ENCODE data around the gene OR2AT4. TPM values are rescaled to one million over a fixed set of nuclear protein-coding genes. Genes with fewer than 3 reads are reported as not detected.
"Not testable (repeated sequence)": the region's sequence is repeated elsewhere in the genome, so short reads cannot be mapped to it uniquely, and the experiment has no call there.

The OR2AT4 gene
- total and polyA plus RNA-seq, 4 experiments from 2014 or later: not detected

DNA sequence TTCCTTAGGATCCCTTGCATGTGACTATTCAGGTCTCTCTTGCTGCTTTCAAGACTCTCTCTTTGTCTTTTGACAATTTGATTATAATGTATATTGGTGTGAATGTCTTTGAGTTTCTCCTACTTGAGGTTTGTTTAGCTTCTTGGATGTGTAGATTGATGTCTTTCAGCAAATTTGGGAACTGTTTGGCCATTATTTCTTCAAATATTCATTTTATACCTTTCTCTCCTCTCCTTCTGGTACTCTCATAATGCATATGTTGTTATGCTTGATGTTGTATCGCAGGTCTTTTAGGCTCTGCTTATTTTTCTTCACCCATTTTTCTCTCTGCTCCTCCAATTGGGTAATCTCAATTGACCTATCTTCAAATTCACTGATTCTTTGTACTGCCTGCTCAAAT lies 44.2 kb downstream of the OR2AT4 start:
- Mint-ChIP-seq H3K9me3 (peaks cover 7 to 20% (median 15%) of the 10 kb centered on the region in 8 donors), H3K27ac (no peak overlapping the region)

GRCh38 chr11:75051043-75051442 lies 45.6 kb downstream of the OR2AT4 start:
- Histone ChIP-seq H3K27ac (ENCODE audit: low read depth, low read length) (no peak overlapping the region), H3K4me3 (ENCODE audit: low read length in 2 of 2) (no peak overlapping the region), H3K27me3 (ENCODE audit: insufficient read depth, low read length) (no peaks in the 10 kb centered on the region), H3K4me1 (ENCODE audit: insufficient read depth, low read length) (no peaks in the 10 kb centered on the region), H3K36me3 (ENCODE audit: insufficient read depth, low read length) (no peaks in the 10 kb centered on the region), H3K9me3 (ENCODE audit: control insufficient read depth in 1 of 2, low read length in 2 of 2) (no peaks in the 10 kb centered on the region)
- peaks cover 7 to 20% (median 15%) of the 10 kb centered on the region in 8 donors for H3K9me3 Mint-ChIP-seq
- no peak overlapping the region for H3K4me3 Mint-ChIP-seq
- peaks cover 3 to 10% of the 10 kb centered on the region in 2 donors for H3K36me3 Mint-ChIP-seq
- no peak overlapping the region for H3K27ac Mint-ChIP-seq
- H3K27me3 Mint-ChIP-seq: peaks cover 3 to 8% of the 10 kb centered on the region in 2 donors
- no peaks in the 10 kb centered on the region for H3K4me1 Mint-ChIP-seq
- intact Hi-C loops (cut with micrococcal nuclease): no loop called here
- ChIA-PET POLR2A (ENCODE audit: partially characterized antibody) (no interaction called here), CTCF (ENCODE audit: partially characterized antibody) (interaction anchor here (1.0 kb wide), 1 partner anchor 28 kb away, joined by 3 read pairs; no protein-coding TSS in a partner anchor)
- DNase-seq: no peak

More for the DNA sequence above, 44.2 kb downstream of the OR2AT4 start:
- intact Hi-C loops (cut with micrococcal nuclease): no loop called here
- Mint-ChIP-seq H3K4me3 (no peak overlapping the region), H3K36me3 (peaks cover 3 to 10% of the 10 kb centered on the region in 2 donors), H3K4me1 (no peaks in the 10 kb centered on the region), H3K27me3 (peaks cover 3 to 5% of the 10 kb centered on the region in 2 donors)
- Histone ChIP-seq H3K4me3 (ENCODE audit: low read length in 2 of 2) (no peak overlapping the region), H3K27me3 (ENCODE audit: insufficient read depth, low read length) (no peaks in the 10 kb centered on the region), H3K4me1 (ENCODE audit: insufficient read depth, low read length) (no peaks in the 10 kb centered on the region), H3K9me3 (ENCODE audit: control insufficient read depth in 1 of 2, low read length in 2 of 2) (no peaks in the 10 kb centered on the region), H3K27ac (ENCODE audit: low read depth, low read length) (no peak overlapping the region), H3K36me3 (ENCODE audit: insufficient read depth, low read length) (no peaks in the 10 kb centered on the region)
- ChIA-PET POLR2A (ENCODE audit: partially characterized antibody) (no interaction called here), CTCF (ENCODE audit: partially characterized antibody) (interaction anchor here (0.6 kb wide), 1 partner anchor 718 kb away, joined by 3 read pairs; no protein-coding TSS in a partner anchor)
- no peak for DNase-seq

GRCh38 chr11:75050516-75050915 lies 46.2 kb downstream of the OR2AT4 start:
- Mint-ChIP-seq H3K27me3 (peaks cover 3 to 8% of the 10 kb centered on the region in 2 donors), H3K9me3 (peaks cover 7 to 20% (median 15%) of the 10 kb centered on the region in 8 donors), H3K4me1 (no peaks in the 10 kb centered on the region), H3K4me3 (no peak overlapping the region), H3K36me3 (peaks cover 3 to 10% of the 10 kb centered on the region in 2 donors), H3K27ac (no peak overlapping the region)
- Histone ChIP-seq H3K9me3 (ENCODE audit: control insufficient read depth in 1 of 2, low read length in 2 of 2) (no peaks in the 10 kb centered on the region), H3K4me3 (ENCODE audit: low read length in 2 of 2) (no peak overlapping the region), H3K27me3 (ENCODE audit: insufficient read depth, low read length) (no peaks in the 10 kb centered on the region), H3K4me1 (ENCODE audit: insufficient read depth, low read length) (no peaks in the 10 kb centered on the region), H3K27ac (ENCODE audit: low read depth, low read length) (no peak overlapping the region), H3K36me3 (ENCODE audit: insufficient read depth, low read length) (no peaks in the 10 kb centered on the region)
- DNase-seq: no peak
- ChIA-PET CTCF (ENCODE audit: partially characterized antibody) (interaction anchor here (1.0 kb wide), 1 partner anchor 28 kb away, joined by 3 read pairs; no protein-coding TSS in a partner anchor), POLR2A (ENCODE audit: partially characterized antibody) (no interaction called here)
- intact Hi-C loops (cut with micrococcal nuclease): no loop called here

DNA sequence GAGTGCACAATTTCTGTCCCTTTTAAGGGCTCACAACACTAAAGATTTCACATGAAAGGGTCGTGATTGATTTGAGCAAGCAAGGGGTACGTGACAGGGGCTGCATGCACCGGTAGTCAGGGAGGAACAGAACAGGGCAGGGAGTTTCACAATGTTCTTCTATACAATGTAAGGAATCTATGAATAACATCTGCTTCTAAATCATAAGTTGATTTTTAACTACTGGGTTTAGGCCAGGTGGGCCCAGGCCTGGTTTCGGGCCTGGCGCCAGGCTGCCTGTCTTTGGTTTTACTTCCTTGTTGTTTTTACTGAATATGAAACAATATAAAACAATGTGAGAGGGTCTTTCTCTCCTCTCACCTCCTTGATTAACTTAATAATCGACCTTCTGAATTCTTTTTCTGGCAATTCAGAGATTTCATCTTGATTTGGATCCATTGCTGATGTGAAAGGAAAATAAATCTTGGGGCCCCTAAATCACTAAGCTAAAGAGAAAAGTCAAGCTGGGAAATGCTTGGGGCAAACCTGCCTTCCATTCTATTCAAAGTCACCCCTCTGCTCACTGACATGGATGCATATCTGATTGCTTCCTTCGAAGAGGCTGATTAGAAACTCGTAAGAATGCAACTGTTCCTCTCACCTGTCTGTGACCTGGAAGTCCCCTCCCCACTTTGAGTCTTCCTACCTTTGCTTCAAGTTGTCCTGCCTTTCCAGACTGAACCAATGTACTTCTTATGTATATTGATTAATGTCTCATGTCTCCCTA lies 47.0 kb downstream of the OR2AT4 start:
- H3K4me1 ChIP-seq (ENCODE audit: insufficient read depth, low read length); H3K4me3 ChIP-seq (ENCODE audit: low read length in 2 of 2); H3K4me1 Mint-ChIP-seq; intact Hi-C loops (cut with micrococcal nuclease); H3K27ac Mint-ChIP-seq; H3K36me3 ChIP-seq (ENCODE audit: insufficient read depth, low read length); H3K9me3 ChIP-seq (ENCODE audit: control insufficient read depth in 1 of 2, low read length in 2 of 2); DNase-seq; H3K4me3 Mint-ChIP-seq; H3K27me3 ChIP-seq (ENCODE audit: insufficient read depth, low read length); H3K27ac ChIP-seq (ENCODE audit: low read depth, low read length); POLR2A ChIA-PET (ENCODE audit: partially characterized antibody); H3K27me3 Mint-ChIP-seq: not testable (repeated sequence)
- CTCF ChIA-PET (ENCODE audit: partially characterized antibody): interaction anchor here (1.0 kb wide), 1 partner anchor 27 kb away, joined by 3 read pairs; no protein-coding TSS in a partner anchor
- peaks cover 7 to 20% (median 15%) of the 10 kb centered on the region in 8 donors for H3K9me3 Mint-ChIP-seq
- H3K36me3 Mint-ChIP-seq: peaks cover 3 to 10% of the 10 kb centered on the region in 2 donors

DNA sequence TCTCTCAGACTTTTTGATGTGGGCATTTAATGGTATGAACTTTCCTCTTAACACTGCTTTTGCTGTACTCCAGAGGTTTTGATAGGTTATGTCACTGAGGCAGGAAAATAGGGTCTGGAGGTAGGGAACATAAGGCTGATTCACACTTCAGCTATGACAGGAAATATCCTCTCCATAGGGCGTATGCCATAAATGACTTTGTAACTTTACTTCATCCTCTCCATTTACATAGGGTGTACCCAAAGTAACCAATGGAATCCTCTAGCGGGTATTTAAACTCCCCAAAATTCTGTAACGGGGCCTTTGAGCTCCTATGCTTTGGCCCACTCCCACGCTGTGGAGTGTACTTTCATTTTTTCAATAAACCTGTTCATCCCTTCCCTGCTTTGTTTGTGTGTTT lies 49.5 kb downstream of the OR2AT4 start:
- H3K4me1 Mint-ChIP-seq: no peaks in the 10 kb centered on the region
- H3K36me3 Mint-ChIP-seq: no peaks in the 10 kb centered on the region
- H3K9me3 Mint-ChIP-seq: peaks cover 0 to under 1% (median 0%) of the 10 kb centered on the region in 8 donors
- H3K27me3 Mint-ChIP-seq: peaks cover 0 to 4% of the 10 kb centered on the region in 2 donors
- H3K4me3 ChIP-seq (ENCODE audit: low read length in 2 of 2): no peak overlapping the region
- no peak overlapping the region for H3K27ac Mint-ChIP-seq
- H3K4me3 Mint-ChIP-seq: no peak overlapping the region
- no peak for DNase-seq
- intact Hi-C loops (cut with micrococcal nuclease): no loop called here
- H3K36me3 ChIP-seq (ENCODE audit: insufficient read depth, low read length): no peaks in the 10 kb centered on the region
- POLR2A ChIA-PET (ENCODE audit: partially characterized antibody): no interaction called here
- no peak overlapping the region for H3K27ac ChIP-seq (ENCODE audit: low read depth, low read length)
- H3K9me3 ChIP-seq (ENCODE audit: control insufficient read depth in 1 of 2, low read length in 2 of 2): no peaks in the 10 kb centered on the region
- no peaks in the 10 kb centered on the region for H3K4me1 ChIP-seq (ENCODE audit: insufficient read depth, low read length)
- no peaks in the 10 kb centered on the region for H3K27me3 ChIP-seq (ENCODE audit: insufficient read depth, low read length)
- CTCF ChIA-PET (ENCODE audit: partially characterized antibody): interaction anchor here (0.7 kb wide), 1 partner anchor 15 kb away, joined by 3 read pairs; no protein-coding TSS in a partner anchor

- H3K4me3 Mint-ChIP-seq; H3K4me1 ChIP-seq (ENCODE audit: insufficient read depth, low read length); H3K36me3 ChIP-seq (ENCODE audit: insufficient read depth, low read length); H3K27ac ChIP-seq (ENCODE audit: low read depth, low read length); H3K4me1 Mint-ChIP-seq; H3K4me3 ChIP-seq (ENCODE audit: low read length in 2 of 2); H3K9me3 ChIP-seq (ENCODE audit: control insufficient read depth in 1 of 2, low read length in 2 of 2); intact Hi-C loops (cut with micrococcal nuclease); H3K27me3 Mint-ChIP-seq; DNase-seq; POLR2A ChIA-PET (ENCODE audit: partially characterized antibody); H3K36me3 Mint-ChIP-seq; H3K27ac Mint-ChIP-seq; H3K27me3 ChIP-seq (ENCODE audit: insufficient read depth, low read length); H3K9me3 Mint-ChIP-seq: not testable (repeated sequence)
- CTCF ChIA-PET (ENCODE audit: partially characterized antibody): interaction anchor here (0.7 kb wide), 1 partner anchor 14 kb away, joined by 3 read pairs; no protein-coding TSS in a partner anchor
Observed at GRCh38 chr11:75046668-75047067, 50.0 kb downstream of the OR2AT4 start.

GRCh38 chr11:75044381-75045170 lies 52.1 kb downstream of the OR2AT4 start:
- H3K27me3 Mint-ChIP-seq; H3K4me1 ChIP-seq (ENCODE audit: insufficient read depth, low read length); CTCF ChIA-PET (ENCODE audit: partially characterized antibody); H3K9me3 ChIP-seq (ENCODE audit: control insufficient read depth in 1 of 2, low read length in 2 of 2); DNase-seq; H3K9me3 Mint-ChIP-seq; H3K4me1 Mint-ChIP-seq; H3K27ac Mint-ChIP-seq; intact Hi-C loops (cut with micrococcal nuclease); POLR2A ChIA-PET (ENCODE audit: partially characterized antibody); H3K4me3 Mint-ChIP-seq; H3K36me3 Mint-ChIP-seq; H3K36me3 ChIP-seq (ENCODE audit: insufficient read depth, low read length); H3K4me3 ChIP-seq (ENCODE audit: low read length in 2 of 2); H3K27me3 ChIP-seq (ENCODE audit: insufficient read depth, low read length); H3K27ac ChIP-seq (ENCODE audit: low read depth, low read length): not testable (repeated sequence)

Data from CD4-positive, alpha-beta memory T cell (primary cell).